GM19043 (cell line): ENCODE results near the gene ZDHHC11.
"Not testable (repeated sequence)": the region's sequence is repeated elsewhere in the genome, so short reads cannot be mapped to it uniquely, and the experiment has no call there.

Source experiments
- ATAC-seq: cut with Tn5 transposase; IDR thresholded peaks from one replicate; pipeline ENCODE4 v1.9.1; 2021; ENCODE audit warnings: low read depth; ENCODE audit not compliant: unreplicated experiment

Gene ZDHHC11

DNA sequence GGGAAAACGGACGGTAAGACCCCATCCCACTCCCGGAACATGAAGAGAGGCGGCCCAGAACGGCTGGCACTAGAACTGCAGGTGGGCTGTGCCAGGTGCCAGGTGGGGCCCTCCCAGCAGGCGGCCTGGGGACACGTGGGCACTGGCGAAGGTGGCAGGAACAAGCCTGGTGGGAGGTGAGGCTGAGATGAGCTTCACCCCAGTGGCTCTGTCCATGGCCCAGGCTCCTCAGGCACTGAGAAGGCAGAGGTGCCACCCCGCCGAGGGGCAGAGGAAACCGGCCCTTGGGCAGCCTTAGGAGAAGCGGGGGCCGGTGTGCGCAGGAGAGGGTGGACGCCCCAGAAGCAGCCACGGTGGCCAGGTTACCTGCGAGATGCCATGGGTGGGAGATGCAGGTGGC lies 70.2 kb downstream of the ZDHHC11 start:
- not testable (repeated sequence) for ATAC-seq

DNA sequence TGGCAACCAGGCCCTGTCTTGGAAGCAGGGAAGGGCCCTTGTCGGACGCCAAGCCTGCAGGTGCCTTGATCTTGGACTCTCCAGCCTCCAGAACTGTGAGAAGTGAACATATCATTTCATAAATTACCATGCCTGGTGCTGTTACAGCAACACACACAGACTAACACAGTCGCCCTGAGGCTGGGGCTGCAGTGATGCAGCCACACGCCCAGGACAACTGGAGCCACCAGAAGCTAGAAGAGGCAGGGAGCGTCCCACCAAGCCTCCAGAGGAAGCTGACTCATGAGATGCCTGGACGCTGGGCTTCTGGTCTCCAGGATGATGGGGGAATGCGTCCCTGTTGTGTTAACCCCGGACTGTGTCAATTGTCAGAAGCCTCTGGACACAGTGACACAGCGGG lies 71.8 kb downstream of the ZDHHC11 start:
- ATAC-seq = not testable (repeated sequence)

DNA sequence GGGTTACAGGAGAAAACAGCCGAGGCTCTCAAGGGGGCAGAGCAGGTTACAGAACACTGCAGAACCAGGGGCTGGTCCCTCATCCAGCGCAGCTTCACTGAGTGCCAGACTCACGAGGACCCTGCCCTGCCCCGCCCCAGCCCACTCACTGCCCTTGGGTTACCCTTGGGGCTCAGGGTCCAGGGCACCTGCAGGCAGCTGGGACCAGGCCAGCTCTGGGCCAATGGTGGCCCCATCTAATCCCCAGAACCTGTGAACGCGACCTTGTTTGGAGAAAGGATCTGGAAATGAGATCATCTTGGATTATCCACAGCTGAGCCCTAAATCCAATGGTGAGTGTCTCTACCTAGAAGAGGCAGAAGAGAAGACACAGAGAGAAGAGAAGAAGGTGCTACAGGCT lies 72.4 kb downstream of the ZDHHC11 start:
- not testable (repeated sequence) for ATAC-seq

DNA sequence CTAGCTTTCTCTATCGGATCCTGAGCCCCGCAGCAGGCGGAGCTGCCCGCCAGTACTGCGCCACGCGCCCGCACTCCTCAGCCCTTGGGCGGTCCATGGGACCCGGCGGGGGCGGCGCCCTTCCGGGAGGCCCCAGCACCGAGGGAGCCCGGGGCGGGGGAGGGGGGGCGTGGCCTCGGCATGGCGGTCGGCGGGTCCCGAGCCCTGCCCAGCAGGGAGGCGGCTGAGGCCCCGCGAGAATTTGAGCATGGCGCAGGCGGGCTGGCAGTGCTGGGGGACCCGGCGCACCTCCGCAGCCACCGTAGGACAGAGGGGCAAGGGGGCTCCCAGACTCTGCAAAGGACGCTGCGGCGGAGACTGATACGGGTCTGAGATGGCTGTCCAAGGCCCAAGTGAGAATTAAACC lies 73.0 kb downstream of the ZDHHC11 start:
- no peak for ATAC-seq

DNA sequence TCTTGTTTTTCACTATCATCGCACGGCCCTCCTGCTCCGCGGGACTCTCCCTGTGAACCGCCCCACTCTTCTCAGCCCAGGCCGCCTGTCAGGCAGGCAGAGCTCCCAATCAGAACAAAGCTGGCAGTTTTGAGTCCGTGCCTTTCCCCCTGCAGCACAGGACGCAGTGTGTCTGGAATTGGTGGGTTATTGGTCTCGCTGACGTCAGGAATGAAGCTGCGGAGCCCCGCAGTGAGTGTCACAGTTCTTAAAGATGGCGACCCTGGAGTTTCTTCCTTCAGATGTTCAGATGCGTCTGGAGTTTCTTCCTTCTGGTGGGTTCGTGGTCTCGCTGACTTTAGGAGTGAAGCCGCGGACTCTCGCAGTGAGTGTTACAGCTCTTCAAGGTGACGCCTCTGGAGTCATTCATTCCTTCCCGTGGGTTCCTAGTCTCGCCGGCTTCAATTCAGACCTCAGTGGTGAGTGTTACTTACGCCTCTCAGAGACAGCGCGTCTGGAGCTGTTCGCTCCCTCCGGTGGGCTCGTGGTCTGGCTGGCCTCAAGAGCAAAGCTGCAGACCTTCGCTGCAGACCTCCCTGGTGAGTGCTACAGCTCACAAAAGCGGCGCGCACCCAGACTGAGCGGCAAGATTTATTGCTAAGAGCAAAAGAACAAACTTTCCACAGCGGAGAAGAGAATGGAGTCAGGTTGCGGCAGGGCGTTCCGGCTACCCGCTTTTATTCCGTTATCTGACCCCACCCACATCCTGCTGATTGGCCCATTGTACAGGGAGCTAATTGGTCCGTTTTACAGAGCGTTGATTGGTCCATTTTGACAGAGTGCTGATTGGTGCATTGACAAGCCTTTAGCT lies 73.7 kb downstream of the ZDHHC11 start:
- ATAC-seq = no peak

DNA sequence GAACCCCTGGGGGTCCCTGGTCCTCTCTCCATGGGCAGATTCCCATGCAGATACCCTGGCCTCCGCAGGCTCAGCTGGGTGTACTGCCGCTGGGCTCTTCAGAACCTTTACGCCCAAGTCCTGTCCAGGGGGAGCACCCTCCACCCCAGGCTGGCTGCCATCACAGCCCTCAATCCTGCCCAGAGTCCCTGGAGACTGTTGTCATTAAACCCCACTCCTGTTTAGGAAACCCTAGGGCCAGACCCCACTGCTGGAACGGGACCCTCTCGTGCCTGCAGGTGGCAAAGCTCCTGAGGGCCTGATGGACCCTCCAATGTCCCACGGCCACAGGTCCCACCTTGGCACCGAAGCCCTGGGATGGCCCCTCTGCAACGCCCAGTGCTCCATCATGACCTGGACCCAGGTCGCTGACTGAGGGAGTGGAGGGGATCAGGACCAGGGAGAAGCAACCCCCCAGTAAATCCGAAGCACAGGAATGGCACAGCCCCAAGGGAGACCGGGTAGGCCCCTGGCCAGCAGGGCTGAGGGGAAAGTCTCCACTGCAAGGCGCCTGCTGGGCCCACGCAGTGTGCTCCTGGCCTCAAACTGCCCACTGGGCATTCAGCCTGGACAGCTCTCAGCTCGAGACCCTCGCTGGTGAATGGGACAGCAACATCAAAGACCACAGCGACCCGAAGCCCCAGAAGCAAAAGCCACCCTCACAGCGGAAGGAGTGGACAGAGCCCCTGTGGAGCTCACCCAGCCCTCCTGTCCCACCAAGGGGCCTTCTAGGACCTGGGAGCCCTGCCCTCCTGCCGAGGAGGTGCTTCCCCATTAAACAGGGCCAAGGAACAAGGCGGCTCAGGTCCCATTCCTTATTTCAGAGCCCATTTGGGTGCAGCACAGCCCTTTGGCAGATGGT lies 74.6 kb downstream of the ZDHHC11 start:
- no peak for ATAC-seq

GRCh38 chr5:775595-775960 lies 75.2 kb downstream of the ZDHHC11 start:
- ATAC-seq = not testable (repeated sequence)

DNA sequence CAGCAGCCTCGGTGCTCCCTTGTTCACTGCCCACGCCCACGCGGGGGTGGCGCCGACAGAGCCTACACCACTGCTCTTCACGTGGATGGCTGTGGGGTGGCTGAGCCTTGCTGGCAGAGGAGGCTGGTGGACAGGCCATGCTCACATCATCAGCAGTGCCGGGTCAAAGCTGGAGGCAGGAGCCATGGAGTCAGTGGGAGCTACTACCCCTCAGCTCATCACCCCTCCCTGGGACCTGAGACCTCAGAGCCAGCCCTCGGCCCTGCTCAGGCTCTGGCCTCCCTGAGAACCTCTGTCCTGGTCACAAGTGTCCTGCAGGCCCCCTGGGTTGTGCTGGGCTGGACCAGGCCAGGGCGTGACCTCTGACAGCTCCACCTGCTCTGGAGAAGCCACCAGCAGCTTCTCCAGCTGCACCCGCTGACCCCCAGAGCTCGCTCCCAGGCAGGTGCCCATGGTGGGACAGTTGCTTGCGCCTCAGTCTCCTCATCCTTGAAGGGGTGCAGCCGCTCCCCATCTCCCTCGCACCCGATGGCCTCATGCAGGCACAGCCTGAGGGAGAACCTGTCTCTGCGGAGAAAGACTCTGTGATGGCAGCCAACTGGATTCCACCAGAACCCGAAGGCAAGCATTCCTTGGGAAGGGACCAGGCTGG lies 75.8 kb downstream of the ZDHHC11 start:
- ATAC-seq = not testable (repeated sequence)

GRCh38 chr5:774304-774703 lies 76.5 kb downstream of the ZDHHC11 start:
- not testable (repeated sequence) for ATAC-seq

DNA sequence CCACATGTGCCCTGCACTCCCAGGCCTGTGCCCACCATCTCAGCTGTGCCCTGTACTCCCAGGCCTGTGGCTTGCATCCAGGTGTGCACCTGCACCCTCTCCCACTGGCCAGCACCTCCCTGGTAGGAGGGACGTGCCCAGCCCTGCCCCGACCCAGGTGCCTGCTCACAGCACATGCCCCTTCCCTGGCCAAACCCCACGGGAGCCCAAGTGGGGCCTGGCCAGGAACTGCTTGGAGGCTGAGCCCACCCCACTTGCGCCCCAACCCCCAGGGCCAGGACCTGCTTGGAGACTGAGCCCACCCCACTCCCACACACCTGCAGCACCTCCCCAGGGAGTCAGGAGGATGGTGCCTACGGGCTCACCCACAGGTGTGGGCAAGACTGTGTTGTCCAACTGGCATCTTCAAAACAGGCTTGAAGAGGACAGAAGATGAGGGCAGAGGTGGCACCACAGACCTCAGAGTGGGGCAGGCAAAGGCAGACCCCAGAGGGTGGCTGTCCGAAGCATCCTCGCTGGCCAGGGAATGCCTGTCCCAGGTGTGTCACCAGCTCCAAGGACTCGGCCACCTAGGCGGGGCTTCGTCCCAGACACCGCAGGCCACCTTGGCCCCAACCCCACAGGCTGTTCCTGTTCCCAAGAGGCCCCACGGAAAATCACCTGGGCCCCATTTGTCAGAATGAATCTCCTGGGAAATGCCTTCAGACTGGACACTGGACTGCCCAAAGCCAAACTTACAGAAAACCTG lies 77.1 kb downstream of the ZDHHC11 start:
- no peak for ATAC-seq

GRCh38 chr5:772931-773330 lies 77.9 kb downstream of the ZDHHC11 start:
- ATAC-seq = not testable (repeated sequence)

- not testable (repeated sequence) for ATAC-seq
These were observed 78.3 kb downstream of the ZDHHC11 start for GRCh38 chr5:772547-772890.

DNA sequence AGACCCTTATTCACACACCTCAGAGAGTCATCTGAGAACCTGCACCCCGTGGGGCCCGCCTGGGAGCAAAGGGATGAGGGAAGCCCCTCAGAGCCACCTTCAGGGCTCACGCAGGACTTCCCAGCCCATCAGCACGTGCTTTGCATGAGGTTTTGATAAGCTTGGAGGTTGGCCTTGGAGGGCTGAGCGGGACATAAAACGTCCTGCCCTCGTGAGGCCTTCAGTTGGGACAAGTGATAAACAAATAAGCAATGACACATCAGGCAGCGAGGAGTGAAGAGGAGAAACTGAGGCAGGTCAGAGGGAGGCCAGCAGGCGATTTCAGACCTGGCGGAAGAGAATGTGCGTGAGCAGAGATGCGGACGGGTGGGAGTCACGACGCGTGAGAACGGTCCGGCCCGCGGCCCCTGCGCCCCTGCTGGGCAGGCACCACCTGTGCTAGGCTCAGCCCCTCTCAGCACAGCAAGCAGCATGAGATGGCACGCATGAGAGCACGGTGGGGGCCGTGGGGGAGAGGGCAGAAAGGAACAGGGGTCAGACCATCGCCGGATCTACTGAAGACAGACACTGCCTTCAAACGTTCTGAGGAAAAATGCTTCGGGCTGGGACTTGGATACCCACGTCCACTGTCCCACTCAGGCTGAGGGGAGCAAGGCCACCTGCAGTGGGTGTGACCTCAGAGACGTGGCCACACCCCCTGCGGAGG lies 78.8 kb downstream of the ZDHHC11 start:
- not testable (repeated sequence) for ATAC-seq

- not testable (repeated sequence) for ATAC-seq
These were observed 79.6 kb downstream of the ZDHHC11 start for GRCh38 chr5:771087-771781.

GRCh38 chr5:770585-770984 lies 80.2 kb downstream of the ZDHHC11 start:
- not testable (repeated sequence) for ATAC-seq

DNA sequence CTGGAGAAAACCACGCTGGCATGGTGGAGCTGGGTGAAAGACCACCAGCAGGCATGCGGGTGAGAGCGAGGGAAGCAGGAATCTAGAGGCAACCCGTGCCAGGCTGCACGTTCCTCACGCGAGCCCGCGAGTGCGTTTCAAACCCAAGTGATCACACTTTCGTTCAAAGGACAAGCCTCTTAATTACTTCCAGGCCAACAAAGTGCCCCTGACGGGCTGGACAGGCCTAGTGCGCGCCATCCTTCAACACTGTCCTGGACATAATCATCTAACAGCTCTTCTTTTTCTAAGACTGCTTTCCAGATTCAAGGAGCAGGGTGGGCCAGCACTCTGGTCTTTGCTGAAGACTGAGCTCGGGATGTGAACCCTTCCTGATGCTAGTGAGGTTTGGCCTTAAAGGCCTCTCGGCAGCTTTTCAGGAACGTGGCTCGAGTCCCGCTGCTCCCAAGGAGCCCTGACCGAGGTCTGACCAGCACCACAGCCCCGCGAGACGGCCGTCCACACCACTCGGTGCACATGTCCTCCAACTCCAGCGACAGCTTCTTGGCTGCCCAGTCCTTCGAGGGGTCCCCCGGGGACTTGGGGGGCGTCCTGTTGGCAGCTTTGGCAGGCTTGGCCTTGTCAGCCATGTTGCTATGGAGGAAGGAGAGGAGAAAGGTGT lies 81.2 kb downstream of the ZDHHC11 start:
- ATAC-seq = not testable (repeated sequence)

- no peak for ATAC-seq
These were observed 83.9 kb downstream of the ZDHHC11 start for GRCh38 chr5:766666-767431.
